GM21390 (cell line): ENCODE results near the gene TRMT112.

Experiments used
- ATAC-seq: cut with Tn5 transposase; IDR thresholded peaks from one replicate; pipeline ENCODE4 v1.9.1; 2021; ENCODE audit not compliant: unreplicated experiment

The TRMT112 gene

DNA sequence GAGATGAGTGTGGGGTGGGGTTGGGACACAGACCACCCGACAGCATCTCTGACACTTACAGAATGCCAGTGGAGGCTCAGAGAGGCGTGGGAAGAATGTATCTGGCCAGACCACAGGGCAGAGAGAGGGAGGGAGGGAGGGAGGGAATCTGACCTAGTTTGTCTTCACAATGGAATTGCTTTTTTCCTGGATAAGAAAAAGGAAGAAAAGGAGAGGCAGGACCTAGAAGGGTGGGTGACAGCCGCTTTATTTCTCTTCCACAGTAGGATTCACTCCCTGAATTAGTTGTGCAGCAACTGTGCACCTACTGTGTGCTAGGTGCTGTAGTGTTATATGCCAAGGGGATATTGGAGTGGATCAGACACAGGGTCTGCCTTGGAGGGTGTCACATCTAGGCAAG is 22.6 kb downstream of the TRMT112 start:
- no peak for ATAC-seq

DNA sequence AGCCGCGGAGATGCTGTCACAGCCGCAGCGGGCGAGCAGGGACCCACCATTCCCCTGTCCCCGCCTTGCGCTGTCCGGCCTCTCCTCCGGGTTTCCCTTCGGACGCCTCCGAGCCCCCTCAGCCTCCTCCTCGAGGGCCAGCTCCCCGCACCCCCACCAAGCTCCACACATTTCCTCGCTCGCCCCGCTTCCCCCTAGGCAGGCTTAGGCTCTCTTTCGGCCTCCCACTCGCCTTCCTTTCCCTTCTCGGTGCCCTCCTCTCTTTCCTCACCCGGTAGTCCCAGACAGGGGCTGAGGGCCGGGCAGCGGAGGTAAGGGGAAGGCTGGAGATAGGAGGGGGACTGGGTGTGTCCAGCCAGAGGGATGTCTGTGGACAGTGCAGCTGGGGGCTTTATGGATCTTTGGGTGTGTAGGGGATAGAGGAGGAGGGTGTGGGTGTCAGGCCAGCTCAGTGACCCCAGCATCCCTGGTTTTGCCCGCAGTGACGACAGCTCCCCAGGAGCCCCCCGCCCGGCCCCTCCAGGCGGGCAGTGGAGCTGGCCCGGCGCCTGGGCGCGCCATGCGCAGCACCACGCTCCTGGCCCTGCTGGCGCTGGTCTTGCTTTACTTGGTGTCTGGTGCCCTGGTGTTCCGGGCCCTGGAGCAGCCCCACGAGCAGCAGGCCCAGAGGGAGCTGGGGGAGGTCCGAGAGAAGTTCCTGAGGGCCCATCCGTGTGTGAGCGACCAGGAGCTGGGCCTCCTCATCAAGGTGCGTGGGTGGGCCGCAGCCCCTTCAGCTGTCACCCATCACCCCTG is 24.7 kb downstream of the TRMT112 start:
- no peak for ATAC-seq

DNA sequence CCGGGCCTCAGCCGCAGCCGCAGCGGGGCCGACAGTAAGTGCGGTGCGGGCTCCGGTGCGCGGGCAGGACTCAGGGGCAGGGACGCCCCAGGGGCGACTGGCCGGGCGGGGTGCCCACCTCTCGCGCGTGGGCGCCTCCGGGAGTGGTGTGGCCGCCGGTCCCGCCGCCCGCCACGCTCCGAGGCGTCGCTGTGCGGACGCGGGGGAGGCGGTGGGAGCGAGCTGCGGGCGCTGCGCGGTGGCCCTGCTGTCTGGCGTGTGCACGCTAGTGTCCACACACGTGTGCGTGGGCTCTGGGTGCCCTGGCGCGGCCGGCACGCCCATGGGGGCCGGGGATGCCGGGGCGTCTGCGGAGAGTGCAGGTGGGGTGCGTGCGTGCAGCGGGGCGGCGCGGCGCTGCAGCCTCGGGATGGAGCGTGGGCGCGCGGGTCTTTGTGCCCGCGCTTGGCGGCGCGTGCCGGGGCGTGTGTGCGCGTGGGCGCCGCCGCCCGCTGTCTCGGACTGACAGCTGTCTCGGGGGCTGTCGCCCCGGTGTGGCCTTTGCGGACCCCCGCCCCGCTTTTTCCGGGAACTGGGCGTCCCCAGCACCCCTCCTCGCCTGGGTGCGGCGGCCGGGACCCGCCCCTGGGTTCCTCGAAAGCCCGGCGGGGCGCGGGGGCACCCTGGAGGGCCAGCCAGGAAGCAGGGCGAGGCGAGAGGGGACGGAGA is 25.5 kb downstream of the TRMT112 start:
- no peak for ATAC-seq

DNA sequence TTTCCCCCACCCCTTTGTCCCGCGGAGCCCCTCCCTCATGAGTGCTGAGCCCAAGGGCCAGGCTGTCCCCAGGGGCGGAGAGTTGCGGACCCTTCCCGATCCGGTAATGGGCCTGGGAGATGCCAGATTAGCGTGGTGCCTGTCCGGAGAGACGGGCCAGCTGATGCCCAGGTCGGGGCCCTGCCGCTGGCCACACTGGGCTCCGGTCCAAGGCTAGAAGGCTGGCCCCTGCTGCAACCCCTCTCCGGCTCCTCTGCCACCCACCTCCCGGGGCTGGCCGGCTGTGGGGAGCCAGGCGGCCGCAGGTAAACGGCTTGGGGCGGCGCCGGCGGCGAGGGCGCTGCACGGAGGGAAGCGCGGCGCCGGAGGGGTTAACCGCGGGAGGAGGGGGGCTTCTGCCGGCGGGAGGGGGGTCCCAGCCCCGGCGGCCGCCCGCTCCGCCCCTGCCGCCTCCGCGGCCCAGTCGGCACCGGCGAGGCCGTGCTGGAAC is 26.1 kb downstream of the TRMT112 start, which contains the start of gene KCNK4:
TSS of gene KCNK4 (plus strand) at position 41 of the 490 bp plus-strand sequence. CDS start 1,717 bp downstream, outside the sequence.
- no peak for ATAC-seq

DNA sequence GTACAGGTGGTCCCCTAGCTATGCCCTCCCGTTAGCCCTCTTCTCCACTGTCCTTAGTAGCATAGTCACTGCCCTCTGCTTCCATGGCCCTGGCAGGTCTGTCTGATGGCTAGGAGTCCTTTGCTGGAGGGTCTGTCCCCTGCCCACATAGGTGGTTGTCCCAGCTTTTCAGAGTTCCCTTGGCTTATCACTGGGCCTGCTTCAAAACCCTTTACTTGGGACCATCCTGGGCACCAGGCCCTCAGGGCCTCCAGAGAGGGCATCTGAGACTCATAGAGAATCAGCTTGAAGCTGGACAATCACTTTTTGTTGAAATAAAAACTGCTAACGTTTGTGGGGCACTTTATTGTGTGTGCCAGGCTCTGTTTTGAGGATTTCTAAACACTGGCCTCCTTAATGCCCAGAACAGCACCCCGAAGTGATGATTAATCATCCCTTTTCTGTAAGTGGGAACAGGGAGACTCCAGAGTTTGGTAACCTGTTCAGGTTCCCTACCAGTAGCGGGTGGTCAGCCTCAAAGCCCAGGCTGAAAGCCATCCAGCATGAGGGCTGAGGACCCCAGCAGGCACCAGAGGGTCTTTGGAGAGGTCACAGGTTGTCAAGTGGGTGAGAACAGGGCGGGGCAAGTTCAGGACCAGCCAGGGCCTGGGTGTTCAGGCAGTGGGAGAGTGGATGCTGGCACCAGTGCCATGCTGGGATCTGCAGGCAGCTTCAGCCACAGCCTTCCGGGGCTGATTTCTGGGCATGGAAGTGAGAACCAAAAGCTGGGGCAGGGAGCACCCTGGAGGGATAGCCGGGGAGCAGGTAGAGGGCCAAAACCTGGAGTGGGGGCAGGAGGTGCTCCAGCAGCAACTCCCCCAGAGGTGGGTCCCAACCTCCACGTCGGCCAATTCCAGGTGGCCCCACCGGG is 26.8 kb downstream of the TRMT112 start:
- ATAC-seq: no peak

DNA sequence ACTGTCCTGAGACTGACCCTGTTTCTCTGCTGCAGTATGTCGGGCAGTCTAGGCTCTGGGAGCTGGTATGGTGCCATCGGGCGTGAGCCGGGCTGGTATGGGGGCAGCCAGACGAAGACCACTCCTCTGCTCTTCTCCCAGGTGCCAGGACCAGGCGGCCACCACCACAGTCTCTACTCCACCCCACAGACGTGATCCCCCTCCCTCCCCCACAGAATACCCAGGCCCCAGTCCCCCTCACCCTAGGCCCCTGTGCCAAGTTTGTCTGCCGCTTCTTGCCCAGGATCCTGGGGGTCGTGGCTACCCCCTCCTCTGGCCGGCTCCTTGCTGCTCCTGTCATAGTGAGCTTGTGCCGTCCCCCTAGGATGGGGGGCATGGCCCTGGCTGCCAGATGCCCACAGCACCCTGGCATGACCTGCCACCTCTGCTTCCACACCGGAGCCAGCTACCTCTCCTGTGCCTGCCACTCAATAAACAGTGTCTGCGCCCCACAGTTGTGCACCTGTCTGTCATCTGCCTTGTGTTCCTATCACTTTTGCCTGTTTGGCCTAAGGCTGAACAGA is 28.3 kb downstream of the TRMT112 start:
- no peak for ATAC-seq

DNA sequence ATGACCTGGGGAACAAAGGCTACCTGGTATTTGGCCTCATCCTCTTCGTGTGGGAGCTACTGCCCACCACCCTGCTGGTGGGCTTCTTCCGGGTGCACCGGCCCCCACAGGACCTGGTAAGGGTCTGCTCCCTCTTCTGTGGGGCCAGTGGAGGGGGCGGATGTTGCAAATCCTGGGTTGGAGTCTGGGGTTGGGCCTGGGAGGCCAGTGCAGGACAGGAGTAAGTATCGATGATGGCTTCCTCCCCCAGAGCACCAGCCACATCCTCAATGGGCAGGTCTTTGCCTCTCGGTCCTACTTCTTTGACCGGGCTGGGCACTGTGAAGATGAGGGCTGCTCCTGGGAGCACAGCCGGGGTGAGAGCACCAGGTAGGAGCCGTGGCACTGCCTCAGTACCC is 29.0 kb downstream of the TRMT112 start:
- ATAC-seq: no peak

DNA sequence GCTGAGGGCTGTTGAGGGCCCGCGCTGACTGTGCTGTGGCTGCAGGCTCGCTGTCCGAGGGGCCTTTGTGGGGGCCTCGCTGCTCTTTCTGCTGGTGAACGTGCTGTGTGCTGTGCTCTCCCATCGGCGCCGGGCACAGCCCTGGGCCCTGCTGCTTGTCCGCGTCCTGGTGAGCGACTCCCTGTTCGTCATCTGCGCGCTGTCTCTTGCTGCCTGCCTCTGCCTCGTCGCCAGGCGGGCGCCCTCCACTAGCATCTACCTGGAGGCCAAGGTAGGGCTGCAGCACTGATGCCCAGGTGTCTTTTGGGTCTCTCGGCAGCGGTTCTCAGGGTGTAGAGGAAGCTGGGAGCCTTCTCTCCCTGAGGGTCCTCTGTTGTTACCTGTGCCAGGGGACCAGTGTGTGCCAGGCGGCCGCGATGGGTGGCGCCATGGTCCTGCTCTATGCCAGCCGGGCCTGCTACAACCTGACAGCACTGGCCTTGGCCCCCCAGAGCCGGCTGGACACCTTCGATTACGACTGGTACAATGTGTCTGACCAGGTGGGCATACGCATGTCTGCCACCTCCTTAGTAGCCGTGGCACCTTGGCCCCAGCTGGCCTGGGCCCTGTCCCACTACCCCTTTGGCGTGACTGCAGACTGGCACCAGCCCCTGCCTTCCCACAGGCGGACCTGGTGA is 29.5 kb downstream of the TRMT112 start:
- no peak for ATAC-seq

DNA sequence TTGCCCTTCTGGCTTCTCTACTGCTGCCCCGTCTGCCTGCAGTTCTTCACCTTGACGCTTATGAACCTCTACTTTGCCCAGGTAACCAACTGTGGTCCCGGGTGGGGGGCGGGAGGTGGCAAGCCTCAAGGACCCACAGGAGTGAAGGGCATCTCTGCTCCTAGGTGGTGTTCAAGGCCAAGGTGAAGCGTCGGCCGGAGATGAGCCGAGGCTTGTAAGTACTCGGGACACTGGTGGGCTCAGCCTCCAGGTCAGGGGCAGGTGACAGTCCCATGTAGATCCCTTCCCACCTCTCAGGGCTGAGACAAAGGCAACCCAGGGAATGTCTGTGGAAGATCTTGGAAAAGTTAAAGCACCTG is 30.6 kb downstream of the TRMT112 start:
- no peak for ATAC-seq

DNA sequence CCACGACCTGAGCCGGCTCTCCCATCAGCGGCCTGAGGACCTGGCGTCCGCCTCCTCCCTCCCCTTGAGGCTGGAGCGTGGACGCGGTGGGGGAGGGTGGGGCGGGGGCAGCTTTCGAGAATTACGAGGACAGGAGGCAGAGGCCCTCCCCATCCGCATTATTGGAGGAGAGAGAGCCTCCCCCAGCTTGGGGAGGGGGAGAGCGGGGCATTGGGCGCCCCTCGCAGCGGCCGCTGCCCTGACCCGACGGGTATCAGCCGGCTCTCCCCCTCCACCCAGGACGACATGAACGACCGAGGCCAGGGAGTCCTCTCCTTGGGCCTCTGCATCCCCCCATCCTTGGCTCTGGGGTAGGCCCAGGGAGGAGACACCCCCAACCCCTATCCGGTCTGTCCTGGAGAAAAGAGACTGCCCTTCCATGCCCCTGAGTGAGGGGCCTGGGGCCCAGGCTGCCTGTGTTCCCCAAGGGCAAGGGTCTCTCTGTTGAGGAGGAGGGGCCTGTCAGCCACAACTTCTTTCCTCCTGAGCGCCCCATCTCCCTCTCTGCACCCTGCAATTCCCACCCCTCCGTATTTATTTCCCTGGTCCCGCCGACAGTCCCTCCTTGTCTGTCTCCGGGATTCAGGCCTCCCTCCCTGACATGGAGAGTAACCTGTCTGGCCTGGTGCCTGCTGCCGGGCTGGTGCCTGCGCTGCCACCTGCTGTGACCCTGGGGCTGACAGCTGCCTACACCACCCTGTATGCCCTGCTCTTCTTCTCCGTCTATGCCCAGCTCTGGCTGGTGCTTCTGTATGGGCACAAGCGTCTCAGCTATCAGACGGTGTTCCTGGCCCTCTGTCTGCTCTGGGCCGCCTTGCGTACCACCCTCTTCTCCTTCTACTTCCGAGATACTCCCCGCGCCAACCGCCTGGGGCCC is 31.2 kb downstream of the TRMT112 start:
- ATAC-seq: no peak

DNA sequence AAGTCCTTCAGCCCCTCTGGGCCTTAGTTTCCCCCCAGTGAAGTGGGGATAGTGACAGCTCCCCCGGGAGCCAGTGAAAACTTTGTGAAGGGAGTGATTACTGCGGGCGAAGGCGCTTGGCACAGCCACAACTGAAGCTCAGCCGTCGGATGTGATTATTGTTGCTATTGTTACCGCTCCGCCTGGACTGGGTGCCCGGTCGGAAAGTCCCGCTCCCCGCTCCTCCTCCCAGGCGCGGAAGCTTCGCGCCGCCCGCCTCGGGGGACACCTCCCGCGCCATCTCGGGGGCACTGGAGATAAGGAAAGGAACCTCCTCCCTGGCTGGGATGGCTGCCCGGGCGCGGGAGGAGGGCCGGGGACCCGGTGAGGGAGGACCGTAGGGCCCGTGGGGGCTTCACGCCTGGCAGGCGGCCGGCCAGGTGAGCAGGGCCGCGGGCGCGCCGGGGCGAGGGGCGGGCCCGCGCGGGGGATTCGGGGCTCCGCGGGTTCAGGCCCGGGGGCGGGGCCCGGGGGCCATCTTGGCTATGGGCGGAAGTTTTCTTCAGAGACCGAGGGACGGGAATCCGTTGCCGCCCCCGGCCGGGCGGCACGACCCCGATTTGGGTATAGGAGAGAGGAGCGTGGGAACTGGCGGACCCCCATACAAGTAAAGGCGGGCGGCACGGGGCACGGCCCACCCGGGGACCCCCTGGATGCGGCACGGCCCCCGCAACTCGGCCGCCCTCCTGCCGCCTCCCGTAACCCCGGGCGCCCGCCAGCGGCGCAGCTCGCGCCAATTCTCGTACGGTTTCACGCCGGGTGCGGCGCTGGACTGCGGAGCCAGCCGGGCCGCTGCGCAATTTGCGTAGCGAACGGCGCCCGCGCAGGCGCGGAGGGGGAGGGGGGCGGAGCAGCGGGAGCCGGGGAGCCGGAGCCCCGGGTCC is 32.1 kb downstream of the TRMT112 start, which contains the start of gene GPR137:
TSS of gene GPR137 (plus strand) at position 887 of the 923 bp plus-strand sequence. CDS start 677 bp downstream, outside the sequence.
- peak; percentile 50 for ATAC-seq

DNA sequence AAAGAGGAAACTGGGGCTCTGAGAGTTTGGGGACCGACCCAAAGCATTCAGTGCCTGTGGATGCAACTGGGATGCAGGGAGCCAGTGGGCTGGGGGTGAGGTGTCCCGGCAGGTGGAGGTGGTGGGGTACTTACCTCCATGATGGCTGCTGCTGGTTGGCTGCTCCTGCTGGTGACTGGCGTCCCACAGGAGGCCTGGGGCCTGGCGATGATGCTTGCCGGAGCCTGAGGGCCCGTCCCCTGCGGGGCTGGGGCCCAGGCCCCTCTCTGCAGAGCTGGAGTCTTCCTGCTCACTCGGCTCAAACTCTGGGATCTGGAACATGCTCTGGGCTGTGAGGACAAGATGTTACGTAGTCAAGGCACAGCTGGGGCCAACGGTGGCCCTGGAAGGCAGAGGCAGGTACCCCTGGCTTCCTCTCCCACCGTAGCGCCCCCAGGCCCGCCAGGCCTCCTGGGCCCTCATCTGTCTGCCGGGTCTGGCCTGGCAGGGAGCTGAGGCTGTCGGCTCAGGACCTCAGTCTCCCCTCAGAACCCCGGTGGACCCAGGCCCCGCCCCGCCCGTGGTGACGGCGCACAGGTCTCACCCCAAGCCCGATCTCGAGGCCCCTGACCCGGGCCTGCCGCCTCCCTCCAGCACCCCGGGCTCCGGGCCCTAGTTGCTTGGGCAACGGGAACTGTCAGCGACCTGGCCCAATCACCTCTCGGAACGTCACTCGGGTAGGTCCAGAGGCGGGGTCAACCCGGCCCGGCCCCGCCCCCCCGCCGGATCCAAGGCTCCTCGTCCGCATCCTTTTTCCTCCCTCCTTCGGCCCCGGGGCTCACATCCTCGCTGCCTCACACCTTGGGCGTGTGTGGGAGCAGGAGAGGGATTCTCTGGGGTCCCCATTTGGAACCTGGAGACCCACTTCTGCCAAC is 33.1 kb downstream of the TRMT112 start, which contains the start of gene BAD:
TSS of gene BAD (minus strand) at position 618 of the 914 bp plus-strand sequence. CDS start at position 321, 297 bp downstream.
- peak; percentile 69 for ATAC-seq

DNA sequence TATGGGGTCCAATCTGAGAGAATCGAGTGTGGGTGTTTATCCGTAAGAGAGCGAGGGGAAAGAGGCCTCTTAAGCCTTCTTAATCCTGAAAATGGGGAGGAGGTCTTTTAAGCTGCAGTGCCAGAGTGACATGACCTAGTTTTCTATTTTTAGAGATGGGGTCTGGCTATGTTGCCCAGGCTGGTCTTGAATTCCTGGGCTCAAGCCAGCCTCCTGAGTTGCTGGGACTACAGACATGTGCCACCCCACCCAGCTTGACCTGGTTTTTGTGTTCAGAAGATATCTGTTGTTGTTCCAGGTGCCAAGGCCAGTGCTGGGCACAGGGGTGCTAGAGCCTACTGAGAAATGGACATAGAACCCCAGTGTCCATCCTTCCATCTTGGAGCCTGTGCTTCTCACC is 34.3 kb downstream of the TRMT112 start:
- no peak for ATAC-seq

DNA sequence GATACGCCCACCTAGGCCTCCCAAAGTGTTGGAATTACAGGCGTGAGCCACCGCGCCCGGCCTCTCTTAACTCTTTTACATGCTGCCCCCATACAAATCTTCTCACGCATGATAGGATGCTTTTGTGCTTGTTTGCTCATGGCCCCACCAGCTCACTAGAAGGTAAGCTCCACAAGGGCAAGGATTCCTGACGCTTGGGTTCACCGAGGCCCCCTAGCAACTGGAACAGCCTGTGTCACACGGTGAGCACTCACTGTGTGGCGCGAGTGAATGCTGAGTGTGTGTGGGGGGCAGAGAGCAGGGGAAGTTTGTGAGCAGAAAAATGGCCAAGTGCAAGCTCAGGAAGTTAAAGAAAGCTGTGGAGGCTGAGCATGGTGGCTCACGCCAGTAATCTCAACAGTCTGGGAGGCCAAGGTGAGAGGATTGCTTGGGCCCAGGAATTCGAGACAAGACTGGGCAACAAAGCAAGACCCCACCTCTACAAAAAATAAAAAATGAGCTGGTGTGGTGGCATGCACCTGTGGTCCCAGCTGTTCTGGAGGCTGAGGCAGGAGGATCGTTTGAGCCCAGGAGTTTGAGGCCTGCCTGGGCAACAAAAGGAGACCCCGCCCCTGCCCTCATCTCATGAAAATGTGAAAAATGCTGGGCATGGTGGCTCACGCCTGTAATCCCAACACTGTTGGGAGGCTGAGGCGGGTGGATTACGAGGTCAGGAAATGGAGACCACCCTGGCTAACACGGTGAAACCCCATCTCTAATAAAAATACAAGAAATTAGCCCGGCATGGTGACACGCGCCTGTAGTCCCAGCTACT is 35.2 kb downstream of the TRMT112 start:
- no peak for ATAC-seq

DNA sequence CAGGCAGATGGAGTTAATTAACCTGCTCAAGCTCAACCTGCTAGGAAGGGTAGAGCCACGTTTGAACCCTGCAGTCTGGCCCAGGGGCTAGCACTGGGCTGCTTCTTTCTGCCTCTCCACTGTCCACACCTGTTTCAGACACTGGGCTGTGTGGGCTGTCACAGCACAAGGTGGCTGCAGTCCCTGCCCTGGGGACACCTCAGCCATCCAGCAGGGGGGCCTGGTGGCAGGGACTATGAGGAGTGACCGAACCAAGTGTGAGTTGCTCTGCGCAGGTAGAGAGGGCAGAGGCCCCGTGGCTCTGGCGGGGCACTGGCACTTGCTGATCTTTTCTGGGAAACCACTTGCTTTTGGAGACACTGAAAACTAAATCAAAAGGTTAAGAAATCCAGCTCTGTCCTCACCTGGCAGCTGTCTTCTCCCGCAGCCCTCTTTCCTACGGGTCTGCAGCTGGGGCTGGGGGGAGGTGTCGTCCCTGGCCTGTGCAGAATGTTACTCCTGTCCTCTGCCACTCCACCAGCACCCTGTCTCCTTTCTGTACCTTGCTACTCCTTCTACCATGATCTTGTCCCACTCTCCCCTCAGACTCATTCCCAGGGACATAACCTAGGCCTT is 38.7 kb downstream of the TRMT112 start:
- ATAC-seq: no peak
